Measurements from ENCODE around the gene FARP1.

- TF ChIP-seq, protein P1, sequence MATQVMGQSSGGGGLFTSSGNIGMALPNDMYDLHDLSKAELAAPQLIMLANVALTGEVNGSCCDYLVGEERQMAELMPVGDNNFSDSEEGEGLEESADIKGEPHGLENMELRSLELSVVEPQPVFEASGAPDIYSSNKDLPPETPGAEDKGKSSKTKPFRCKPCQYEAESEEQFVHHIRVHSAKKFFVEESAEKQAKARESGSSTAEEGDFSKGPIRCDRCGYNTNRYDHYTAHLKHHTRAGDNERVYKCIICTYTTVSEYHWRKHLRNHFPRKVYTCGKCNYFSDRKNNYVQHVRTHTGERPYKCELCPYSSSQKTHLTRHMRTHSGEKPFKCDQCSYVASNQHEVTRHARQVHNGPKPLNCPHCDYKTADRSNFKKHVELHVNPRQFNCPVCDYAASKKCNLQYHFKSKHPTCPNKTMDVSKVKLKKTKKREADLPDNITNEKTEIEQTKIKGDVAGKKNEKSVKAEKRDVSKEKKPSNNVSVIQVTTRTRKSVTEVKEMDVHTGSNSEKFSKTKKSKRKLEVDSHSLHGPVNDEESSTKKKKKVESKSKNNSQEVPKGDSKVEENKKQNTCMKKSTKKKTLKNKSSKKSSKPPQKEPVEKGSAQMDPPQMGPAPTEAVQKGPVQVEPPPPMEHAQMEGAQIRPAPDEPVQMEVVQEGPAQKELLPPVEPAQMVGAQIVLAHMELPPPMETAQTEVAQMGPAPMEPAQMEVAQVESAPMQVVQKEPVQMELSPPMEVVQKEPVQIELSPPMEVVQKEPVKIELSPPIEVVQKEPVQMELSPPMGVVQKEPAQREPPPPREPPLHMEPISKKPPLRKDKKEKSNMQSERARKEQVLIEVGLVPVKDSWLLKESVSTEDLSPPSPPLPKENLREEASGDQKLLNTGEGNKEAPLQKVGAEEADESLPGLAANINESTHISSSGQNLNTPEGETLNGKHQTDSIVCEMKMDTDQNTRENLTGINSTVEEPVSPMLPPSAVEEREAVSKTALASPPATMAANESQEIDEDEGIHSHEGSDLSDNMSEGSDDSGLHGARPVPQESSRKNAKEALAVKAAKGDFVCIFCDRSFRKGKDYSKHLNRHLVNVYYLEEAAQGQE (tag by site-specific recombination; IDR thresholded peaks at IDR 0.05): no peak
- no peak for TF ChIP-seq ZBTB44 (tag by site-specific recombination; IDR thresholded peaks at IDR 0.05)
These were observed 26.4 kb downstream of the FARP1 start for GRCh38 chr13:98169331-98169730.
